Measurements from ENCODE around the gene MRPS12.
"Not testable (repeated sequence)": the region's sequence is repeated elsewhere in the genome, so short reads cannot be mapped to it uniquely, and the experiment has no call there.

Gene MRPS12

DNA sequence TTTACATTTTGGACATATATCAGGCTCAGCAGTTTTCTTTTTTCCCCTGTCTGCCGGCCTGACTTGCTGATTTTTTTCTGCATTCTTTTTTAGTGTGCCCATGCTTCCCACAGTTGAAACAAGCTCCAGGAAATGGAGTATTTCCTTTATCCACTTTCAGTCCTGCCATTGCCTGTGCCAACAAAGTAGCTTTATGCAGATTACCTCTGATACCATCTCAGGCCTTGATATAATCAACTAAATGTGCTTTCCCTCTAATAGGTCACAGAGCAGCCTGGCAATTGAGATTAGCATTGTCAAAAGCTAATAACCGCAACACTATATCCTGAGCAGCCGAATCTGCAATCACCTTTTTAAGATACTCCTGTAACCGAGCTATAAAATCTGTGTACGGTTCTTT is 9.2 kb downstream of the MRPS12 start:
- DNase-seq (ENCODE audit: low spot score): no peak

- not testable (repeated sequence) for DNase-seq (ENCODE audit: low spot score)
These were observed 10.7 kb downstream of the MRPS12 start for GRCh38 chr19:38941466-38941865.

- no peak for DNase-seq (ENCODE audit: low spot score)
These were observed 11.2 kb downstream of the MRPS12 start for GRCh38 chr19:38941979-38942378.

DNA sequence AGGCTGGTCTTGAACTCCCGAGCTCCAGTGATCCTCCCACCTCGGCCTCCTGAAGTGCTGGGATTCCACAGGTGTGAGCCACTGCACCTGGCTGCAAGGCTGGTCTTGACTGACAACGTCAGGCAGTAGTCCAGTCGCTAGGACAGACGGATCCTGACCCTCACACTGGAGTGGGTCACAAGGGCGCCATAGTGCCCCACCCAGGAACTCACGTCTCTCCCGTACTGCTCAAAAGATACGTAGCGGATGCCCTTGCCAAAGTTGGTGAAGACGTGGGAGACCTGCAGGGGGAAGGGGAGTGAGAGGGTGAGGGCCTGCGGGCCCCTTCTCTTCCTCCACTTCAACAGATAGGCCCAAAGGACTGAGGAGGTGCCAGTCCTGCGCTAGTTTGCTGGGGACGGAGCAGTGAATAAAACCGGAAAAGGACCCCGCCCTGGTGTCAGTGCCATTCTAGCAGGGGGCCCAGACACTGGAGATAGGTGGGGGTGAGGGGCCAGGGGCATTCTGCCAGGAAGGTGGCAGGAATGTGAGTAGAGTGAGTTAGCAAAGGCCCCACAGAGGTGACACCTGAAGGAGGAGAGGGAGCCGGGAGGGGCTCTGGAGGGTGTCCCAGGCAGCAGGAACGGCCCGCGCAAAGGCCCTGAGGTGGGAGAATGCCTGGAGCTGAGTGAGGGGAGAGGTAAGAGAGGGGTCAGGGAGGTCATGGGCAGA is 11.9 kb downstream of the MRPS12 start:
- DNase-seq (ENCODE audit: low spot score): no peak

DNA sequence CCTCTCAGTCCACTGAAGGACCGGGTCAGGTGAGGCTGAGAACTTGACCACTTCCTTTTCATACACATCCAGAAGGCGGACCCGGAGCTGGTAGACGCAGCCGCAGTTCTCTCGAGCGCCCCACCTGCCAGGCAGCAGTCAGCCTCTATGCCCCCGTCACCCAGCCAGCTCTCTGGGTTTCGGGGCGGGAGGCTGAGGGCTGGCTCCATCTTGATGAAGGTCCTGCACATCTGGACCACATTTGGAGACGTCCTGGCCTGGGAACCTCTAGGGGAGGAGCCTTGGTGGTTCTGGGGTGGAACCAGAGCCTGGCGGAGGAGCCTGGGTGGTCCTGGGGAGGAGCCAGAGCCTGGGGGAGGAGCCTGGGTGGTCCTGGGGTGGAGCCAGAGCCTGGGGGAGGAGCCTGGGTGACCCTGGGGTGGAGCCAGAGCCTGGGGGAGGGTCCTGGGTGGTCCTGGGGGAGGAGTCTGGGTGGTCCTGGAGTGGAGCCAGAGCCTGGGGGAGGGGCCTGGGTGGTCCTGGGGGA is 14.3 kb downstream of the MRPS12 start:
- no peak for DNase-seq (ENCODE audit: low spot score)

DNA sequence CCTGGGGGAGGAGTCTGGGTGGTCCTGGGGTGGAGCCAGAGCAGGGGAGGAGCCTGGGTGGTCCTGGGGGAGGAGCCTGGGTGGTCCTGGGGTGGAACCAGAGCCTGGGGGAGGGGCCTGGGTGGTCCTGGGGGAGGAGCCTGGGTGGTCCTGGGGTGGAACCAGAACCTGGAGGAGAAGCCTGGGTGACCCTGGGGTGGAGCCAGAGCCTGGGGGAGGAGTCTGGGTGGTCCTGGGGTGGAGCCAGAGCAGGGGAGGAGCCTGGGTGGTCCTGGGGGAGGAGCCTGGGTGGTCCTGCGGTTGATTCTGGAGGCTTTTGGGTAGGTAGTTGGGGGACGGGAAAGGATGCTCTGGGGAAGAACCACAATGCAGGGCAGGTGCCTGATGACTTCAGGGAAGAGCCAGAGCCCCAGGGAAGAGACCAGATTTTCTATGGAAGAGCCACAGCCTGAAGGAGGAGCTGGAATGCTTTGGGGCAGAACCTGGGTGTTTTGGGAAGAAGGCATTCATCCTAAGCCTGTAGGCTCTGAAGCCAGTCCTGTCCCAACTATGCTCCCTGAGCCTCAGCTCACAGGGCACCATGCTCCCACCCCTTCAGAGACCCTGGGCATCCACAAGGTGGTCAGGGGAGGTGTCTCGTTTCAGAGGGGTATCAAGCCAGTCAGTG is 15.0 kb downstream of the MRPS12 start:
- DNase-seq (ENCODE audit: low spot score): no peak

DNA sequence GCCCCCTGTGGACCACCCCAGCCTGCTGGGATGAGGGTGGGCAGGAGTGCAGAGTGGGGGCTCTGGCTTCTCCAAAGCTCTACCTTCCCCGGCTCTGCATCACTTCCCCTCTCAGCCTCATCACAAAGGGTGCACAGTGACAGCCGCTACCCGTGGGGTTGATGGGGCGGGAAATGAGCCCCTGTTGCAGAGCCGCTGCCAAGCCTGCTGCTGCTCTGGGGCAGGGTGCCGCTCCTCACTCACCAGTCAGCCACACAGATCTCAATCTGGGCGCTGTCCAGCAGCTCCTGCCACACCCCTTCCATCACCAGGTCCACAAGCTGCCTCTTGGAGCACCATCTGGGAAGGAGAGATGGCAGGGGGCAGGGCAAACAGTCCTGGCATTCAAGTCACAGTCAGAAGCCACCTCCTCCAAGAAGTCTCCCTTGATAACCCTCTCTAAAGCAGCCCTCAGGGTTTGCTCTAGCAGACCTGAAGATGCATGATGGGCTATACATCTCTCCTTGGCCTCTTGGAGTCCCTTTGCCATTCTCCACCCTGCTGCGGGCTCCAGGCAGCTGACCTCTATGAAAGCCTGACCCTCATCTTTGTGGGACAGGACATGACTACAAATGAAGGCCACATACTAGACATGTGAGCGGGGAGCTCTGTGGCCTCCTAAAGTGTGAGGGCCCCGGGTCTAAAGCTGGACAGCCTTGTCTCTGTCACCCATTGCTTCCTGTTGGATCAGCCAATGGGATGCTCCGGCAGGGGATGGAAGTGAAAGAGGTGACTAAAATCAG is 15.7 kb downstream of the MRPS12 start:
- no peak for DNase-seq (ENCODE audit: low spot score)

DNA sequence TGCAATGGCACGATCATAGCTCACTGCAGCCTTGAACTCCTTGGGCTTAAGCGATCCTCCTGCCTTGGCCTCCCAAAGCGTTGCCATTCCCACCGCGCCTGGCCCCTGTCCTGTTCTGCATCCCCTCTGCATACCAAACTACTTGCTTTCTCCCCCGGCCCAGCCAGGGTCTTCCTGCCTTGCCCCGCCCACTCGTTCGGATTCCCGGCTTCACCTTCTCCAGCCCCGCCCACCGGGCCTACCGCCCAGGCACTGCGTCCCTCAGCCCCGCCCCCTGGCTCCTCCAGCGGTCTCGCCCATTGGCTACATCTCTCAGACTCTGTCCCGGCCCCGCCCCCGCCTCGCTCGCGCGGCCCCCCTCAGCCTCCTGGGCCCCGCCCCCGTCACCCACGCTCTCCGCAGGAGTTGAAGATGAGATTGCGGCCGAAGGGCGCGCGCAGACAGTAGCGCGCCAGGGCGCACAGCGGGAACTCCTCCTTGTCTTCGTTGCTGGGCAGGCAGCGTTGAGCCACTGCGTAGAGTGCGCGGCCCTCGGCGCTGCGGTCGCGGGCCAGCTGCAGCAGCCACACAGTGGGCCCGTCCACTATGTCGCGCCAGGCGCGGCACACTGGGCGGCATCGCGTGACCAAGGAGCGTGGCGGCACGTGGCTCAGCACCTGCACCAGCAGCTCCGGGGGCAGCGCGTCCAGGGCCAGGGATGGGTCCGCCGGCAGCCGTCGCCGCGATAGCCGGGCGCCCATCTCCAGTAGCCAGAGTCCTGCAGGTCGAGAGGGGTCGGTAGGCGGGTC is 19.0 kb downstream of the MRPS12 start:
- DNase-seq (ENCODE audit: low spot score): peak; percentile 58

- DNase-seq (ENCODE audit: low spot score): no peak
These were observed 20.4 kb downstream of the MRPS12 start for GRCh38 chr19:38951187-38951586.

DNA sequence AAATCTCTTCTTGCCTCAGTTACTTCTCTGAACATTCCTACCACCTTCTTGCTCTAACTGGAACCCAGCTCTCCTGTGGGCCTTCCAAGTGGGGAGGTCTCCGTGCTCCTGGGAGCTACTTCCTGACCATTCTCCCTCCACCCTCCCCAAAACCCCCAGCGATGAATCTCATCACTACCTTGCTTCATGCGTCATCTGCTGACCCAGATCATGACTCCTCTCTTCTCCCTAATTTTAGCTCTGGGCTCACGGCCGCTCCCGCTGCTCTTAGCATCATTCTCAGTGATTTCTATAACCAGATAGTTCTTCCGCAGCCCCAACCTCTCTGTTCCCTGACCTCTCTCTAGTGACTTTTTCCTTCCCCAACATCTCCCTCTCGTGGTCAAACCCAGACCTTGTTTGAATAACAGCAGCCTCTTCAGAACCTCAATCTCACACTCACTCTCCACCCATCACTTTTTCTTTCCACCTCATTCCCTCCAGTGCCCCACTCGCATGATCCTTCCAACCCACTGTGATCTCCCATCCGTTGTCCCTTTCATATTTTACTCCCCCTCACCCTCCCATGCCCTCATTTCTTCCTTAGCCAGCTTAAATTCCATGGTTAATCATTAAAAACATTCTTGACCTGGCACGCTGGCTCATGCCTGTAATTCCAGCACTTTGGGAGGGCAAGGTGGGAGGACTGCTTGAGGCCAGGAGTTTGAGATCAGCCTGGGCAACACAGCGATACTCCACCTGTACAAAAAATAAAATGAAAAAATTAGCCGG is 21.8 kb downstream of the MRPS12 start:
- DNase-seq (ENCODE audit: low spot score): no peak

GRCh38 chr19:38953677-38954076 is 22.9 kb downstream of the MRPS12 start:
- no peak for DNase-seq (ENCODE audit: low spot score)

DNA sequence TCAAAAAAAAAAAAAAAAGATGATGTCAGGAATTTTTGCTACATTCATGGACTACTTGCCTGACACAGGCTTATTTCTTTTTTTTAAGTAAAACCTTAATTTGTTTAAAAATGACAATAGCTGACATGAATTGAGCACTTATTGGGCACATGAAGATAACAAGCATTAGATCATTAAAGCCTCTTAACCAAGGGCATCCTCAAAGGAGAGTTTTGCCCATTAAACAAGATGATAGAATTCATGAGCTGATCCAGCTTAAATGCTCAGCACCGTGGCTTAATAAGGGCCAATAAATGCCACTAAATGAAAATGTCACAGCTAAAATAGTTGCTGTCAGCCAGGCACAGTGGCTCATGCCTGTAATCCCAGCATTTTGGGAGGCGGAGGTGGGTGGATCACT is 25.5 kb downstream of the MRPS12 start:
- DNase-seq (ENCODE audit: low spot score): no peak

DNA sequence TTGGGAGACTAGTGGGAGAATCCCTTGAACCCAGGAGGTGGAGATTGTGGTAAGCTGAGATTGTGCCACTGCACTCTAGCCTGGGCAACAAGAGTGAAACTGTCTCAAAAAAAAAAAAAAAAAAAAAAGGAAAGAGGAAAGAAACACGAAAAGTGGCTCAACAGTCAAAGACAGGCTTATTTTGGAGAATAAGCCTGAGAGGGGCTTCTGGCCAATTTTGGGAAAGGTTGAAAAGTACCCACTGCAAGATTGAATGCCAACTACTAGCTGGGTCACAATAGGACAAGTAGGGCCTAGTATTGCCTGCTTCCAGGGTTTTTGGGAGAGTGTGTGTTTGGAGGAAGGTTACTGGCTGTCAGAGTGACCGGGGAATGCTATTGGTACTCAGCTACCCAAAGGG is 27.6 kb downstream of the MRPS12 start:
- DNase-seq (ENCODE audit: low spot score): no peak

DNA sequence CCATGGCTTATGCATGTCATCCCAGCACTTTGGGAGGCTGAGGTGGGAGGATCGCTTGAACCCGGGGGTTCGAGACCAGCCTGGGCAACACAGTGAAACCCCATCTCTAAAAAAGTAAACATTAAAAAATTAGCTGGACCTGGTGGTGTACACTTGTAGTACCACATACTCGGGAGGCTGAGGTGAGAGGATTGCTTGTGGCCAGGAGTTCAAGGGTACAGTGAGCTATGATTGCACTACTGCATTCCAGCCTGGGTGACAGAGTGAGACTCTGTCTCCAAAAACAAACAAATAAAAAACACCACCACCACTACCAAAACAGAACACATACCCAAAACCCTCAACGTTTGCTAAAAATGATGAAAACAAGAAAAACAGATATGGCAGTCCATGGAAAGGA is 28.9 kb downstream of the MRPS12 start:
- no peak for DNase-seq (ENCODE audit: low spot score)

GRCh38 chr19:38964738-38965137 is 34.0 kb downstream of the MRPS12 start:
- no peak for DNase-seq (ENCODE audit: low spot score)

- not testable (repeated sequence) for DNase-seq (ENCODE audit: low spot score)
These were observed 35.4 kb downstream of the MRPS12 start for GRCh38 chr19:38966149-38966548.

- no peak for DNase-seq (ENCODE audit: low spot score)
These were observed 40.2 kb downstream of the MRPS12 start for GRCh38 chr19:38970664-38971532.

DNA sequence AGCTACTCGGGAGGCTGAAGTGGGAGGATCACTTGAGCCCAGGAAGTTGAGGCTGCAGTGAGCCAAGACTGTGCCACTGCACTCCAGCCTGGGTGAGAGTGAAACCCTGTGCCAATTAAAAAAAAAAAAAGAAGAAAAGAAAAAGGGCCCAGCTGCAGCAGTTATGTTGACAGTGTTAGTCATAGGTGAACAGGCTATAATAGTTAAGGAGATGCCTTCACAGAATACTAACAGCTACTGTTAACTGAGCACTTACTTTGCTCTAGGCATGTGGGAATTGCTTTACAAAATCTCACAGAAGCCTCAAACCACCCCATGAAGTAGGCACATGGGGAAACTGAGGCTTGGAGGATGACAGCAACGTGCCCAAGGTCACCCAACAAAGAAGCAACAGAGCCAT is 40.9 kb downstream of the MRPS12 start:
- DNase-seq (ENCODE audit: low spot score): no peak

GRCh38 chr19:38974624-38975213 is 44.0 kb downstream of the MRPS12 start:
- DNase-seq (ENCODE audit: low spot score): no peak

Data from hepatic stellate cell (primary cell).